Activated naive CD4-positive, alpha-beta T cell treated with anti-CD3 and anti-CD28 coated beads for 36 hours (primary cell): ENCODE data around the gene GIGYF2. TPM values are rescaled to one million over a fixed set of nuclear protein-coding genes. Genes with fewer than 3 reads are reported as not detected.

Source experiments
- CTCF ChIA-PET: fragments of 350-600 bp; sonication (Branson Sonifier 250); formaldehyde crosslinking; loops from one replicate; lab custom pipeline; 2021; ENCODE audit warnings: antibody characterized with exemption; lab: Charles Lee
- DNase-seq: peaks from one replicate; pipeline ENCODE4 v3.0.0-alpha.2; 2020
- H3K27ac Mint-ChIP-seq: one replicate; pipeline ENCODE4 v1.8.0; 2021; ENCODE audit warnings: mild to moderate bottlenecking, mixed read lengths
- H3K27me3 Mint-ChIP-seq: one replicate; pipeline ENCODE4 v1.8.0; 2021; ENCODE audit warnings: low read depth, mixed read lengths
- H3K36me3 Mint-ChIP-seq: one replicate; pipeline ENCODE4 v1.8.0; 2021; ENCODE audit warnings: low read depth, mixed read lengths
- H3K4me1 Mint-ChIP-seq: one replicate; pipeline ENCODE4 v1.8.0; 2021; ENCODE audit warnings: low read depth, mixed read lengths
- H3K4me3 Mint-ChIP-seq: one replicate; pipeline ENCODE4 v1.8.0; 2021; ENCODE audit warnings: mild to moderate bottlenecking, moderate library complexity, mixed read lengths
- H3K9me3 Mint-ChIP-seq: one replicate; pipeline ENCODE4 v1.8.0; 2021; ENCODE audit warnings: mixed read lengths
- intact Hi-C: fragments of 100-400 bp; cut with micrococcal nuclease; formaldehyde crosslinking; loops from one replicate; pipeline ENCODE4 v1.15.1; 2023
- total RNA-seq, 2 experiments: library from RNA; stranded (reverse); gene quantifications; one replicate each; pipeline ENCODE4 v1.2.3, GENCODE V29; 2021

Gene GIGYF2
- total RNA-seq, 2 experiments from 2014 or later = 49.7 to 52.8 TPM

DNA sequence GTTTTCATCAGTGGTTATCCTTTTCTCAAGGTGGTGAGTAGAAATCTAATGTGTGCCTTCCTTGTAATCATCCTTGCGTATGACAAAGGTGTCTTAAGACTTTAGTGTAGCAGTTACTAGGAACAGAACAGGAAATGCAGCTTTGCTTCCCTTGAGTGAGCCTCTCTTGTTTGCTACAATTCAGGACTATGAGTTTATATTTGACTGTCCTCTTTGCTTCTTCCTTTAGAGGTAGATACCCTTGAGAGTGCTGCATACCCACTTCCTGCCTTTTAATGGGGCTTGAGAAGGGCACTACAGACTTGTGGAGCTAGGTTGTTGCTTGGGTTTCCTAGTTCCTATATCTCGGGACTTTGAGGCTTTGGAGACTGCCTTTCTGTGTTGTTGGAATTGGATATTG is 75.4 kb downstream of the GIGYF2 start:
- H3K27me3 Mint-ChIP-seq = no peaks in the 10 kb centered on the region
- DNase-seq = peak; percentile 11
- peak overlapping the region; percentile 30 for H3K27ac Mint-ChIP-seq
- intact Hi-C loops = no loop called here
- H3K9me3 Mint-ChIP-seq = no peaks in the 10 kb centered on the region
- H3K36me3 Mint-ChIP-seq = peaks cover 16% of the 10 kb centered on the region
- H3K4me1 Mint-ChIP-seq = peaks cover 16% of the 10 kb centered on the region
- no peak overlapping the region for H3K4me3 Mint-ChIP-seq
- CTCF ChIA-PET = interaction anchor here (1.1 to 1.5 kb wide), 2 partner anchors 10 to 479 kb away, joined by 3 to 4 read pairs; partner anchors contain the start of gene ATG16L1

GRCh38 chr2:232773815-232774214 is 76.7 kb downstream of the GIGYF2 start:
- Mint-ChIP-seq H3K9me3 (no peaks in the 10 kb centered on the region), H3K27ac (no peak overlapping the region), H3K4me1 (peaks cover 16% of the 10 kb centered on the region), H3K27me3 (no peaks in the 10 kb centered on the region), H3K36me3 (peaks cover 16% of the 10 kb centered on the region), H3K4me3 (no peak overlapping the region)
- CTCF ChIA-PET = interaction anchor here (0.6 kb wide), 1 partner anchor 53 kb away, joined by 4 read pairs; no protein-coding TSS in a partner anchor
- intact Hi-C loops = no loop called here
- no peak for DNase-seq

- peaks cover 14% of the 10 kb centered on the region for H3K4me1 Mint-ChIP-seq
- CTCF ChIA-PET = no interaction called here
- H3K9me3 Mint-ChIP-seq = no peaks in the 10 kb centered on the region
- intact Hi-C loops = no loop called here
- no peak within 1 kb of the TSS for H3K27ac Mint-ChIP-seq
- DNase-seq = no peak
- peaks cover 12% of the 10 kb centered on the region for H3K36me3 Mint-ChIP-seq
- no peaks in the 10 kb centered on the region for H3K27me3 Mint-ChIP-seq
- H3K4me3 Mint-ChIP-seq = no peak within 1 kb of the TSS
Observed at GRCh38 chr2:232776435-232776834, 79.3 kb downstream of the GIGYF2 start, which contains the start of gene KCNJ13. Gene KCNJ13 (minus strand): TSS chr2:232776565. CDS start chr2:232771362, 5,203 bp downstream.

DNA sequence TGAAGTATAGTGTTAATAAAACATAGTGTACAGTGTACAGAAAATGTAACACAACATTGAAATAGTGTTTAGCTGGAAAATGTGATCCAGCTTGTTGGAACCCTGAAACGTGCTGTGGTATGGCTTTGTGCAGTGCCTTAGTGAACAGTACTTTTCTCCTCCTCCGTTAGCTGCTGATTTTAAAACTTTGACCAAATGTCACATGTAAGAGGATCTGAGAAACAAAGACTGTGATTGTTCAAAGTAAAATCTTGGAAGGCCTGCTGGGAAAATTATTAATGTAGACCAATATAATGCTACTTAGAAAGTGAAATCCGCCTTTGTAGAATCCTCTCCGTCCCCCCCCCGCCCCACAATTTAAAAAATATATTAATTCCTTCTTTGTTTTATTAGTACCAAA is 80.1 kb downstream of the GIGYF2 start:
- intact Hi-C loops = no loop called here
- Mint-ChIP-seq H3K27me3 (no peaks in the 10 kb centered on the region), H3K27ac (no peak overlapping the region), H3K9me3 (no peaks in the 10 kb centered on the region), H3K4me3 (no peak overlapping the region), H3K36me3 (peaks cover 14% of the 10 kb centered on the region), H3K4me1 (peaks cover 16% of the 10 kb centered on the region)
- no peak for DNase-seq
- CTCF ChIA-PET = interaction anchor here (0.6 kb wide), 1 partner anchor 595 kb away, joined by 3 read pairs; no protein-coding TSS in a partner anchor

DNA sequence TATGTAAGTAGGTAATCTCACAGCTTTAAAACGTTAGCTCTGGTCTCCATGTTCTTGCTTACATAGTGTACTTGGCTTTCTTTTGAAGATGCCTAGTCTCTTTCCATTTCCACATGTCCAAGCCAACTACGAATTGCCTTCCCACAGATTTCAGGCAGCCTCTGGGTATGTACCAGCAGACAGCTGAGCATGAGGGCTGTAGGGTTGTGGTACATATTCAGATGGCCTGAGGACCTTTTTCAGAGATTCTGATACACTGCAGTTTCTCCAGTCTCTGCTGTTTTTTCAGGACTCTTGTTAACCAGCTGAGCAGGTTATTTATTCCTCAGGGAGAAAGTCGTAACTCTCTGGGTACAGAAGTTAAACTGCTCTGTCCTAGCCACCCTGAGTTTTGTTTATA is 82.3 kb downstream of the GIGYF2 start:
- peaks cover 11% of the 10 kb centered on the region for H3K36me3 Mint-ChIP-seq
- H3K4me1 Mint-ChIP-seq = peaks cover 8% of the 10 kb centered on the region
- CTCF ChIA-PET = no interaction called here

GRCh38 chr2:232779934-232780333 is 82.8 kb downstream of the GIGYF2 start:
- H3K9me3 Mint-ChIP-seq = no peaks in the 10 kb centered on the region
- peaks cover 8% of the 10 kb centered on the region for H3K4me1 Mint-ChIP-seq
- CTCF ChIA-PET = interaction anchor here (0.5 kb wide), 1 partner anchor 35 kb away, joined by 3 read pairs; no protein-coding TSS in a partner anchor

More for the DNA sequence above, 82.3 kb downstream of the GIGYF2 start:
- intact Hi-C loops = no loop called here
- DNase-seq = no peak
- Mint-ChIP-seq H3K9me3 (no peaks in the 10 kb centered on the region), H3K27ac (no peak overlapping the region), H3K27me3 (no peaks in the 10 kb centered on the region), H3K4me3 (no peak overlapping the region)

GRCh38 chr2:232781765-232782164 is 84.6 kb downstream of the GIGYF2 start:
- Mint-ChIP-seq H3K4me1 (peaks cover 8% of the 10 kb centered on the region), H3K27me3 (no peaks in the 10 kb centered on the region), H3K27ac (no peak overlapping the region), H3K9me3 (no peaks in the 10 kb centered on the region), H3K4me3 (no peak overlapping the region), H3K36me3 (peaks cover 10% of the 10 kb centered on the region)
- intact Hi-C loops = loop anchor here (1.0 kb wide), 1 partner anchor 84 kb away; the partner anchor contains the start of gene GIGYF2
- DNase-seq = peak; percentile 57
- CTCF ChIA-PET = no interaction called here

More at GRCh38 chr2:232779934-232780333, 82.8 kb downstream of the GIGYF2 start:
- Mint-ChIP-seq H3K27me3 (no peaks in the 10 kb centered on the region), H3K27ac (no peak overlapping the region), H3K36me3 (peaks cover 14% of the 10 kb centered on the region), H3K4me3 (no peak overlapping the region)
- DNase-seq = no peak
- intact Hi-C loops = no loop called here

GRCh38 chr2:232783278-232783677 is 86.1 kb downstream of the GIGYF2 start:
- Mint-ChIP-seq H3K4me1 (peaks cover 8% of the 10 kb centered on the region), H3K9me3 (no peaks in the 10 kb centered on the region), H3K27ac (no peak overlapping the region), H3K36me3 (peaks cover 14% of the 10 kb centered on the region), H3K4me3 (no peak overlapping the region), H3K27me3 (no peaks in the 10 kb centered on the region)
- no peak for DNase-seq
- CTCF ChIA-PET = interaction anchor here (0.6 to 0.9 kb wide), 2 partner anchors 116 to 441 kb away, joined by 3 read pairs; no protein-coding TSS in a partner anchor
- intact Hi-C loops = no loop called here

DNA sequence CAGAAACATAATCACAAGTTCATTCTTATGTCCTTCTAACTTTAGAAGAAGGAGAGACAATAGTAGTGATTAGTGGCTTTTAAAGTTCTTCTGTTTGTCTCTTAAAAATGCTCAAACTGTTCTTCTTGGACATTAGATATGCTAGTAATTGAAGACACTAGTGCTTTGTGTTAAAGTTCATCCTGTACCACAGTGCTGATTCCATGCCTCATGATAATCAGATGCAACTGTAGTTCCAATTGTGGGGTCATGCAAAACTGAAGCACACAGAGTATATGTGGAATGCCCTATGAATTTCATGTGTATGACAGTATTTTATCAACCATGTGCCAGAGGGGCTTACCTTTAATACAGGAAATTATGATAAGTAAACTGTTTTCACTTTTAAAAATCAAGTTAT is 90.7 kb downstream of the GIGYF2 start:
- Mint-ChIP-seq H3K27ac (no peak overlapping the region), H3K36me3 (peaks cover 31% of the 10 kb centered on the region), H3K27me3 (no peaks in the 10 kb centered on the region), H3K9me3 (no peaks in the 10 kb centered on the region), H3K4me1 (peaks cover under 1% of the 10 kb centered on the region), H3K4me3 (no peak overlapping the region)
- CTCF ChIA-PET = no interaction called here
- intact Hi-C loops = no loop called here
- no peak for DNase-seq

GRCh38 chr2:232789082-232789481 is 92.0 kb downstream of the GIGYF2 start:
- Mint-ChIP-seq H3K9me3 (no peaks in the 10 kb centered on the region), H3K4me1 (no peaks in the 10 kb centered on the region), H3K27me3 (no peaks in the 10 kb centered on the region), H3K36me3 (peaks cover 28% of the 10 kb centered on the region), H3K27ac (no peak overlapping the region), H3K4me3 (no peak overlapping the region)
- CTCF ChIA-PET = no interaction called here
- DNase-seq = no peak
- intact Hi-C loops = no loop called here

DNA sequence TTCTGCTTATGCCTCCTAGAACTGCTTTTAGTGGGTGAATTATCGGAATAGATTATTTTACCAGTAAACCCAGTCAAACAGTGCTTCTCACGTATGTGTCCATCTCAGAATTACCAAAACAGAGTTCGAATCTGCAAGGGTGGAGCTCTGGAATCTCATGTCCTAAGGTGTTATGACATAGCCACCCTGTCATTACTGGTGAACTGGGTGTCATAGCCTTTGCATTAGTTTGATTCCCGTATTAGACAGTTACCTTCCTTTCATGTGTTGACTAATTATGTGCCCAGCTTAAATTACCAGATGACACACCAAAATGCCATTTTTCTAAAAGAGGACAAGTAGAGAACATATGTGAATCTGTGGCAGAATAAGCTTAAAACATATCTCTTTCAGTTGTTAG is 94.4 kb downstream of the GIGYF2 start:
- Mint-ChIP-seq H3K36me3 (peaks cover 41% of the 10 kb centered on the region), H3K9me3 (no peaks in the 10 kb centered on the region), H3K27me3 (no peaks in the 10 kb centered on the region), H3K4me3 (no peak overlapping the region), H3K4me1 (no peaks in the 10 kb centered on the region), H3K27ac (peak overlapping the region; percentile 3)
- CTCF ChIA-PET = interaction anchor here (1.5 kb wide), 1 partner anchor 186 kb away, joined by 4 read pairs; no protein-coding TSS in a partner anchor
- DNase-seq = no peak
- intact Hi-C loops = no loop called here

DNA sequence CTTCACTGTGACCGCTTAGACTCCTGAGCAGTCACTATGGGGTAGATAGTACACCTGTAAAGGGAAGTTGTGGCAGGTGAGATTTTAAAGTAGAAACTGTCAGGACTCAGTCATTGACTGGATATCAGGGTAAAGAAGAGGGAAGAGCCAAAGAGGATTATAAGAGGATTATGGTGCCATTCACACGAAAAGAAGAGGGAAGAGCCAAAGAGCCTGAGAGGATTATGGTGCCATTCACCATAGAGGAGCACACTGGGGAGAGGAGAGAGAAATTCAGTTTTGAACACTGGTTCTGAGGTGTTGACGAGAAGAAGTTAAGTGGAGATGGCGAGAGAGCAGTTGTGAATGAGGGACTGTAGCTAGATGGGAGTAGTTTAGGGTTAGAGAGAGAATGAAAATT is 96.1 kb downstream of the GIGYF2 start:
- intact Hi-C loops = no loop called here
- no peak for DNase-seq
- Mint-ChIP-seq H3K4me3 (no peak overlapping the region), H3K36me3 (peaks cover 45% of the 10 kb centered on the region), H3K4me1 (no peaks in the 10 kb centered on the region), H3K27ac (no peak overlapping the region), H3K27me3 (no peaks in the 10 kb centered on the region), H3K9me3 (no peaks in the 10 kb centered on the region)
- CTCF ChIA-PET = interaction anchor here (0.6 kb wide), 1 partner anchor 490 kb away, joined by 4 read pairs; no protein-coding TSS in a partner anchor

- no peak overlapping the region for H3K4me3 Mint-ChIP-seq
- CTCF ChIA-PET = no interaction called here
- no peaks in the 10 kb centered on the region for H3K4me1 Mint-ChIP-seq
- no peak for DNase-seq
- H3K27me3 Mint-ChIP-seq = no peaks in the 10 kb centered on the region
- H3K27ac Mint-ChIP-seq = no peak overlapping the region
- H3K9me3 Mint-ChIP-seq = no peaks in the 10 kb centered on the region
- peaks cover 49% of the 10 kb centered on the region for H3K36me3 Mint-ChIP-seq
- intact Hi-C loops = no loop called here
Observed at GRCh38 chr2:232794981-232795380, 97.8 kb downstream of the GIGYF2 start.
